Stromal cell of bone marrow (primary cell): ENCODE measurements around the gene TMEM18.
"Not testable (repeated sequence)": the region's sequence is repeated elsewhere in the genome, so short reads cannot be mapped to it uniquely, and the experiment has no call there.

Experiments
- DNase-seq: peaks from one replicate; pipeline ENCODE4 v3.0.0-alpha.2; 2012; ENCODE audit warnings: low read depth

The TMEM18 gene

DNA sequence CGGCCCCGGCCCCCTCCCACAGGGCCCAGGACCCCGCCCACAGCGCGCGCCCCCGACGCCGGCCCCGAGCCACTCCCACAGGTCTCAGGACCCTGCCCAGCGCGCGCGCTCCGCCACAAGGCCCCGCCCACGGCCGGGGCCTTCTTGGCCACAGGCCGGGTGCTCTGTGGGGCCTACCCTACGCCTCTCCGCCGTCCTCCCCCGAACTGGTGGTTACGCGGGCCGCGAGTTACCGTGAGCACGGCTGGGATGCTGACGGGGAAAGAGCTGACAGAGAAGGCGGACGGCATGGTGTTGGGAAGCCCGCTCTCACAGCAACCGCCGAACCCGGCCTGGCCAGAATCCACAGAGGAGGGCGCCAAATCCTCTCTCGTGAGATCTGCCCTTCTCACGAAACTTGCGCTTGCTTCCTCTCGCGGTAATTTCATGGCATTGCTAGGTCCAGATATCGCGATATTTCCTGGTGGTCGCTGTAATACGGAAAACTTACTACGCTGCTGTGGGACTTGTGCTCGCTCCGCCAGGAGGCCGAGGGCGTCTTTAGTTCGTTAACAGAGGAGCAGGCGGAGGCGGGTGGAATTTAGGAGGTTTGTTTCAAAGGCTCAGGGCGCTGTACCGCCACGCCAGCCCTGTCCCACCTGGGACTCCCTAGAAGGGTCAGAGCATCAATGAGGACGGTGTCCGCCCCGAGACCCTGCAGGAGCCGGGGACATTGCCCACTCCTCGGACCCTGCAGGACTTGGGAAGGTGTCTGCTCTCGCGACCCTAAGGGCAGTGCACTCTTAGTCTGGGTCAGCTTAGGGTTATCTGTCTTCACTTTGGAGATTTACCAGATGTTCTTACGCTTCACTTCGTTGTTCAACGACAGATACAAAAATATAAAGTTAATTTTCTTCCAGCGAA is at the start of gene TMEM18:
TSS of gene TMEM18 (minus strand) at position 351 of the 903 bp plus-strand sequence. CDS start at position 290, 61 bp downstream.
- peak; percentile 95 for DNase-seq

DNA sequence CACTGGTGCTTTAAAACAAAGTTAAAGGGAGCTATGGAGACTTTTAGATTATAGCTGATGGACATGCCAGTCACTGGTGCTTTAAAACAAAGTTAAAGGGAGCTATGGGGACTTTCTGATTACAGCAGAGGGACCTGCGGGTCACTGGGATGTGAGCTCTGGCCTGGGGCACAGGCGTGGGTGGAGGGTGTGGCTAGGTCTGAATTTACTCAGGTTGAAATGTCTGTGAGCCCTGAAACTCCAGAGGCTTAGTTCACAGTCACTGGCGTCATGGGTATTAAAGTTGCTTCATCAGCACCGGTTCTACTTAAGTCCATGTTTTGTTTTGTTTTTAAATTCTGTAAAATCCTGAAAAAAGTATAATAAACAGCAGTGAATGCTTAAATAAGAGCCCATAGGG is 49.0 kb upstream of the TMEM18 start:
- DNase-seq, result no peak

DNA sequence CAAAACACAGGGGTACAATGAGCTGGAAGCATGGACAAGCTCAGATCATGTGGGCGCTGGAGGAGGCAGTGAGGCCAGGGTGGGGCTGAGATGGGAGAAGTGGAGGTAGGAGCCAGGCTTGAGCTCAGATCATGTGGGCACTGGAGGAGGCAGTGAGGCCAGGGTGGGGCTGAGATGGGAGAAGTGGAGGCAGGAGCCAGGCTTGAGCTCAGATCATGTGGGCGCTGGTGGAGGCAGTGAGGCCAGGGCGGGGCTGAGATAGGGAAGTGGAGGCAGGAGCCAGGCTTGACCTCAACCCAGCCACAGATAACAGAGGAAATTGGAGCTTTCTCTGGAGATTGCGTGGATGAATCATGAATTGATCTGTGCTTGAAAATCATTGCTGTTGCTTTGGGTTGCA is 48.3 kb upstream of the TMEM18 start:
- DNase-seq, result no peak

DNA sequence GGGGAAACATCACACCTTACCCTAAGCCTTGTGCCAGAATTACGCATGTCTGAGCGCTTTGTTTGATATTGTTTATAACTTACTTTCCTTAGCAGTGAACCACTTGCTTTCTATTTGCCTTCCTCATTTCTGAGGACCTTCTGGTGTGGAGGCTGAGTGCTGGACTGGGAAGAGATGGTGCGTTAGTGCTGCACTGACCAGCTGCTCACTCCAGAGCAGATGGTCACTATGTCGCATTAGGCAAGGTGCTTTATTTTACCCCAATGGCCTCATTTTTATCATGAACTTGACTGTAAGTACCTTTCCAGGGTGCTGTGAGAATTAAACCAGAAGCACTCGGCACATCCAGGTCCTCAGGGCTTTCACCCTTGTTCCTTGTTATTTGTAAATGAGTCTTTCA is 46.6 kb upstream of the TMEM18 start:
- no peak for DNase-seq

DNA sequence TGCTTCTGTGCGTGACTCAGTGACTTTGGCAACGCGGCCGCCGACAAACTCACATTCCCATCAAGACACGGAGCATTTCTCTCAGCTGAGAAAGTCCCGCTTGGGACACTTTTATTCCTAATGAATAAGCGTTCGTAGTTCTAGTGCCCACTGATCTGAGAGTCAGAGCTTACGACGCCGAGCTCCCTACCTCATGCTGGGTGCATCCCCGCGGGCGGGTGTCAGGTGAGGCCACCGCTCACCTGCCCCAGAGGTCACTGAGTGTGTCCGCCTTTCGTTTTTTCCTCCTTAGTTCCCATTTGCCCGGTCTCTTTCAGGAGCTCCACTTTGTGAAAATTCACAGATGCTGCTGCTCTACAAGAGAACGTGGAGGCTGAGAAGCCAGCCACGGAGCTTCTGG is 43.6 kb upstream of the TMEM18 start:
- DNase-seq, result no peak

DNA sequence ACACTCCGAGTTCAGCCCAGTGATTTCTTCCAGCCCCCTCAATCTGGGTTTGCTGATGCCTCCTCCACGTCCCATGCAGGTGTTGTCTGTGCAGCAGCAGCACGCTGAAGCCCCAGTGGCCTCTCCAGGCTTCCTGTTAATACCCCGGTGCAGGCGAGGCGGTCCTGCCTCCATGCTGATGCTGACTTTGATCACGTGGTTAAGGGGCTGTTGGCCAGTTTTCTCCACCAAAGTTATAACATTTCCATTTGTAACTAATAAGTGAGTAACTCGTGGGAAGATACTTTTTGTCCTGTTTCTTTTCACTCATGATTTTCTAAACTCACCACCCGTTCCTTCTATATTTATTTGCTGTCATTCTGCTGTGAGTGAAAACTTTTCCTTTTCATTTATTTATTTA is 42.5 kb upstream of the TMEM18 start:
- DNase-seq, result no peak

DNA sequence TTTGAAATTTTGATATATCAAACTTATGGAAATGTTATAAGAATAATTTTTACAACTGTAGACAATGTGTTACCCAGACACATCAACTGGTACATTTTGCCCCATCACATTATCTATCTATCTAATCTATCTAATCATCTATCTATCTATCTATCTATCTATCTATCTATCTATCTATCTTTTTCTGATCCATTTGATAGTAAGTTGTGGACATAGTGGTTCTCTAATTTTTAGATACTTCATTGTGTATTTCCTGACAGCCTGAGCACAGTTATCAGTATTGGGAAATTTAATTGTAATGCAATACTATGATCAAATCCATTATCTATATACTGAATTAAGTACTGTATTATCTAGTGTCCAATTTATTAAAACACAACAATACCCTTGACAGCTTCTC is 42.0 kb upstream of the TMEM18 start:
- no peak for DNase-seq

DNA sequence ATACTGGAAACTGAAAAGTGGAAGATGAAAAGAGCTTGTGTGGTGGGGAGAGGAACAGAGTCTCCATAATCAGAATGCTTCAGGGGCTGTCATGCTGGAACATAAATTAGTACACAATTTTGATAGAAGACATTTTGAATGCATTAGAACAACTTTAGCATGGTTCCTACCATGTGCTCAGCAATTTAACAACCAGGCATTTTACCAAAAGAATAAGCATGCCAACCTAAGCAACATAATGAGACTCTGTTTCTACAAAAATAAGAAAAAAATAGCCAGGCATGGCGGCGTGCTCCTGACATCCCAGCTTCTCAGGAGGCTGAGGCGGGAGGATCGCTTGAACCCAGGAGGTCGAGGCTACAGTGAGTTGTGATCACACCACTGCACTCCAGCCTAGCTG is 40.5 kb upstream of the TMEM18 start:
- DNase-seq, result no peak

DNA sequence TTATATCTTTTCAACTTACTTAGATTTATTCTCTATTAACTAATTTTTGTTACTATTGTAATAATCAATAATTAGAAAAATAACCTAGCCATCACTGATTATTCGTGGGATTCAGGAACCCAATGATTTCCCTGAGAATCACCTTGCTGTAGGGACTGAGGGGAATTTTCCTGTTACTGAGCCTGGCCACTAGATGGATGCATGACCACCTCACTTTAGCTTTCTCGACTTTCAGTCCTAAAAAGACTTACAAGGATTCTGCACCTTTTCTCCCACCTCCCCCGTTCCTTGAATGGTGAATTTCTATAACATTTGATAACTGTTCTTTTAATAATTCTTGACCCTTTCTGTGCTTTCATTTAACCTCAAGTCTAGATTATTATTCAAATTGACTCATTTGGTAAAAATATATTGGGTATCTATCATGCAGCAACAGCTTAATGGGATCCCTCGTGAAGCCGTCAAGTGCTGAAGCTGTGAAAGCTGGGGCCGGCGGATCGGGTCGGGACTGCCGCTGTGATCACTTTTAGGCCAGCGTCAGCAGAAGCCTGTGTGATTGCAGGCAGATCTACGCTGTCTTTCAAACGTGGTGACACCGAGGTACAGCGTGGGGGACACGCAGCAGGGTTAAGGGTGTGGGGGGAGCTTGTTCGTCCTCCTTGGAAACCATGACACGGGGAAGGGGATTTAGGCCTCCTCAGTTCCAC is 38.8 kb upstream of the TMEM18 start:
- no peak for DNase-seq

DNA sequence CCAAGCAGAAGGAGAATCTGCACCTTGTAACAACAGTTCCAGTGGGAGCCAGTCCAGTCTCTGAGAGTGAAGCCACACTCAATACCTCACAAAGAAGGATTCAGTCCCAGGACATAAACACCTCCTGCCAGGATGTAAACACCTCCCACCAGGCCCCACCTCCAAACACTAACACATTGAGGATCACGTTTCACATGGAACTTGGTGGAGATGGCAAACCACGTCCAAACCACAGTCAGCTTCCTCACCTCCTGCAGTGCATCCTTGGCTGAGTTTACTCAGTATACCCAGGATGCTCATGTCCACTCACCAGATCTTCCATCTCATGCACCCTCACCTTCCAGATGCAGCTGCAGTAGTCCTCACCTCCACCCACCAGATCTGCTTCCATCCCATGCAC is 37.8 kb upstream of the TMEM18 start:
- no peak for DNase-seq

DNA sequence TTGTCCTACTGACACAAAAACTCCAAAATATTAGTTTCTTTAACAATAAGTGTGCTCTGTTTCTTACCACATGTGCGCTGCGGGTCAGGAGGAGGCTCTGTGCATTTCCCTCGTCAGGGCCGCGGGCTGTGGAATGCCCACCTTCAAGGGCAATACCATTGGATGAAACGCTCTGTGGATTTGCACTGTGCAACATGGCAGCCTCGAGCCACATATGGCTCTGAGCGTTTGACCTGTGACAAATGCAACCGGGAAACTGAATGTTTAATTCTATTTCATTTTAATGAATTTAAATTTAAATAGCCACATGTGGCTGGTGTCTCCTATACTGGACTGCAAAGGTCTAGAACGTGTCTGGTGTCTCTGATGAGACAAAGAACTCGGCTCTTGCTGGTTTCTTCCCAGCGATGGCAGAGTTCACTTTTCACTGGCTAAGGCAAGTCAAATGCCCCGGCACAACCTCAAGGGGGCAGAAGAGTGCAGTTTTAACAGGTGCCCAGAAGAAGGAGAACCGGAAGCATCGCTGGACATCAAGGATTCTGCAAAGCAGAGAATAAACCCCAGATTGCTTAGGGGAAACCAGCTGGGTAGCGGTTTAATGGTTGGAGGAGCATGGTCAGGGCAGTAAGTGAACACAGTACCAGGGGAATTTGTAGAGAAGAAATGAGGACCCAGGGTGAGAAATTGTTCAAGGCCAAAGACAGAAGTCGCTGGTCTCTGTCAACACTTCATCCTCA is 37.0 kb upstream of the TMEM18 start:
- peak; percentile 19 for DNase-seq

DNA sequence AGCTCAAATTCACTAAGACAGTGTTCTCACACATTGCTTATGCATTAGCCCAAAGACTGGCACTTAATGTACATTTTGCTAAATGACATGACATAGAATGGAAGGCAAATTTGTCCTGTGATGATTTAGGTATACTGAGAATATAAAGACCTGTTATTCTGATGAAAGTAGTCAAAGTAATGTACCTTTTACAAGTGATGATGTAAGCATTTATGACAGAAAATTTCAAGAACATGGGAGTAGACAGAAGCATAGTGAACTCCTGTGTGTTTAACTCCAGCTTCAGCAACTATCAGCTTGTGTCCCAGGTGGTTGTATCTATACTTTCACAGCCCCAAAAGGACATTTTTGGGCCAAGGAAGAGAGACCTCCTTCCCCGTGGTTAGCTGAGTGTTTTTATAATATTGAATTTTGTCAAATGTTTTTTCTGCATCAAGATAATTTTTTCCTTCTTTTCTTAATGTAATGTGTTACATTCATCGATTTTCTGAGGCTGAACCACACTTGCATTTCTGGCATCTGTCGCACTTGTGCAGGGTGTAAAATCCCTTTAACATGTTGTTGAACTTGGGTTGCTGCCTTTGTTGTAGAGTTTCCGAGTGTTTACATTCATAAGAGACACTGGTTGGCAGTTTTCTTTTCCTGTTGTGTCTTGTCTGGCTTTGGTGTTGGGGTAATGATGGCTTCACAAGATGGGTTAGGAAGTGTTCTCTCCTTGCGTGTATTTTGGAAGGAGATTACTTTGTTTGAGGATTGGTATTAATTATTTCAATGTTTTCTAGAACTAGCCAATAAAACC is 33.9 kb upstream of the TMEM18 start:
- DNase-seq, result no peak

DNA sequence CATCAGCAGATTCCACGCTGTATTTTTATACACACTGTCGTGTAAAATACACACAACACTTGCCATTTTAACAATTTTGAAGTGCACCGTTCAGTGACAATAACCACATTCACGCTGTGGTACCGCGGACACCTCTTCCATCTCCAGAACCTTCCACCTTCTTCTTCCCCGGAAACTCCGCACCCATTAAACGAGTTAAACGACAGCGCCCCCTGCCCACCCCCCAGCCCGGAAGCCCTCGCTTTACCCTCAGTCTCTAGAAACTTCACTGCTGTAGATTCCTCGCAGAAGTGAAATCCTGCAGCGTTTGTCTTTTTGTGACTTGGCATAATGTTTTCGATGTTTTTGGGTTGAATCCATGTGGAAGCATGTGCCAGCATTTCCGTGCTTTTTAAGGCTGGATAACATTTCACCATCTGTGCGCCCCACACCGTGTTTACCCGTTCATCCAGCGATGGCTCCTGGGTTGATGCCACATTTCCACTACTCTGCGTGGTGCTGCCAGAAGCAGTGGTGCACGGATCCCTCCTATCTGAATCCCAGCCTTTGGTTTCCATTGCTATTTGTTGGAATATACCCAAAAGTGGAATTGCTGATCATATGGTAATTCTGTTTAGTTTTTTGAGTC is 32.0 kb upstream of the TMEM18 start:
- no peak for DNase-seq

DNA sequence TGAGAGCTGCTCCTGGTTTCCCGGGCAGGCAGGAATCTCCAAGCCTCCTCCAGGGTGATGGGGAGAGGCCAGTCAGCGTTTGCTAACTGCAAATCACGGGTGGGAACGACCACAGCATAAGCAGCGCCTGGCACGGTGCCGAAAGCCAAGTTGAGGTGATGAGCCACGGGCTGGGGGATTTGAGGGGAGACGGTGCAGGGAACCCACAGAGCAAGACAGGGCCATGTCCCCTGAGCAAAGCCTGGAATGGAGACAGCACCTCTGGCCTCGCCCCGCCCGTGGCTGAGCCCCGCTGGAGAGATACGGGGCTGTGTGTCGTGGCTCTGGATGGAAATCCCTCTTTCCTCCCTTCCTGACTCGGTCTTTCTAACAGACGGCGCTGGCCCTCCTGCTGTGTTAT is 31.5 kb upstream of the TMEM18 start:
- no peak for DNase-seq

DNA sequence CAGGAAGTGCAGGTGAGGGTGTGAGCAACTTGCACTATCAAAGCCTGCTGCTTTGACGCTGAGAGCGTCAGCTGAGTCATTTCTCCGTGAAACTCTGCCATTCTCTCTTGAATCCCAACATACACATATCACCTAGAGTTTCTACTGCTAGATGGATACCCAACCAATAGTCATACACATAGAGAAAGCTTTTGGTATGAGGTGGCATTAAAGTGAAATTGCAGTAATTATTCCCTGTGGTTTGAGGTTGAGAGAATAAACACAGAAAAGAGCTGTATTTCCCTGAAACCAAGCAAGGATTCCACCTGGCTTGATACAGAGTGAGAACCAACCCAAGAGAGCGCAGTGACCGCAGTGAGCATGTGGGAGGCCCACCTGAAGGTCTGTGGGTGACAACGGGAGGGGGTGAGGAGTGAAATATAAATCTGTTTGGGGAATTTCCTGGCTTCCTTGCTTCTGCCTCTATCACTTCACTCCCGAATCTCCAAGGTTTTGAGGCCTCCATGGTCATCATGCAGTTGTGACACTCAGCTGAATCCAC is 28.8 kb upstream of the TMEM18 start:
- no peak for DNase-seq

DNA sequence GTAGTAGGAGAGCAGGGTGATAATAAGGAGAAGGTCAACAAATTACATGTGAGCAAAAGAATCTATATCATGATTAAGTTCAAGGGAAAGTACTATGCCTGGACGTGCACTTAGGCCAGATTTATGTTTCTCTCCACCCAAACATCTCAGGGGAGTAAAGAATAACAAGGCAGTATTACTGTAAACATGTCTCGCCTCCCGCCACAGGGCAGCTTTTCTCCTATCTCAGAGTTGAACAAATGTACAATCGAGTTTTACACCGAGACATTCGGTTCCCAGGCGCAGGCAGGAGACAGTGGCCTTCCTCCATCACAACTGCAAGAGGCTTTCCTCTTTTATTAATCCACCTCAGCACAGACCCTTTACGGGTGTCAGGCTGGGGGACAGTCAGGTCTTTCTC is 25.6 kb upstream of the TMEM18 start:
- DNase-seq, result not testable (repeated sequence)

DNA sequence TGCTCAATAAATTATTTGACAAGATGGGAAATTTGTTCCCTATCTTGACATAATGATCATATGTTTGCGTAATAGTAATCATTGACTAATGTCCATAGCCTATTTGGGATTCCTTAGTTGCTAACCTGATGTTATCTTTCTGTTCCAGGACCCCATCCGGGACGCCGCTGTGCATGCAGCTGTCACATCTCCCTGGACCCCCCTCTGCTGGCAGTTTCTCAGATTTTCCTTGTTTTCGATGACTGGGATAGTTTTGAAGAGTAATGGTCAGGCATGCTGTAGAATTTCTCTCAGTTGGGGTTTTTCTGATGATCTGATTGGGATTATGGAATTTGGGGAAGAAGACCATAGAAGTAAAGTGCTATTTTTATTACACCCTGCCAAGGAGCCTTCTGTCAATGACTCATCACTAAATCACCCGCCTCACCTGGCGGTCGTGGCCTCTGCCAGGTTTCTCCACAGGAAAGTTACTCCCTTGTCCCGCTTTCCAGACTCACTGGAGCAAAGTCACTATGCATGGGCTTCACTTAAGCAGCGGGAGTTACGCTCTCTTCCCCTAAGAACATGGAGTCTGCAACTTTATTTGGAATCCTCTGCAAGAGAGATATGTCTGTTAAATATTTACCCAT is 19.9 kb upstream of the TMEM18 start:
- no peak for DNase-seq

DNA sequence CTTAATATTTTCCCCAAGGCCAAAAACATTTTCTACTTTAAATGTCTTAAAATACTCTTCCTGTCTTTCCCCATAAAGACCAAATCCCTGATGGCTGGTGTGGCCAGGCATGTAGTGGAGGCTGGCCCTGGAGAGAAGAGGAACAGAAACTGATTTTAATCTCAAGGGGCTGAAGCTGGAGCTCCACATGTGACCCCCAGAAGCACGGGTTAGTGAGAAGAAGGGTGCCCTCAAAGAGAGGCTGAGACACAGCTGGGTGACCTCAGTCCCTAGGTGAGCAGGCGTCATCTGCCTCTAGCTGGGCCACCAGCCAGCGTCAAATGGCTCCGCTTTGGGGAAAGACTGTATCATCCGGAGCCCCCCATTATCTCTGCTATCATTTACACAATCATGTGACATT is 19.3 kb upstream of the TMEM18 start:
- DNase-seq, result no peak

DNA sequence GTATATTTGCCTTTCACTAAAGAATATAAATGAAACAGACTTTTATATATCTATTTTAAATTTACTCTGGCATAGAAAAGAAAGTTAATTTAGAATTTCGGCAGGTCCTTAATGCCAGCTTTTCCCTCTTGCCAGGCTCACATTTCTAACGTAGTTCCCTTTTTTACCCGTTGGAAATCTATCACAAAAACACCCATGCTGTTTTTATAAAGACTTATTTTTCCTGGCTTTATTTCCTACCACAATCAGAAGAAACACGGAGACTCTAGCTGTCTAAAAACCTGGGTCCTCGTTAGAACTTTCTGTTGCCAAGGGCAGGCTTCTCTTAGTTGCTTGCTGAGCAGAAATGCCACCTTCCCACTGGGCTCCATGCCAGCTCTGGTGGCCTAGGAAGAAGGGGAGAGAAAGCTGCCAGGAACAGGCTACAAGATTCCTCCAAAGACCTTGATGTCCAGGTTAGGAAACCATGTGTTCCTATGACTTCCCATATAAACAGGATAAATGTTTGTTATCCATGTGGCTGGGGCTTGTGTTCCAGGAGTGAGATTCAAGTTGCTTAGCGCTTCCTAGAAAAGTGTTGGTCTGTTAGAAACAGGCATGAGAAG is 17.8 kb upstream of the TMEM18 start:
- no peak for DNase-seq

DNA sequence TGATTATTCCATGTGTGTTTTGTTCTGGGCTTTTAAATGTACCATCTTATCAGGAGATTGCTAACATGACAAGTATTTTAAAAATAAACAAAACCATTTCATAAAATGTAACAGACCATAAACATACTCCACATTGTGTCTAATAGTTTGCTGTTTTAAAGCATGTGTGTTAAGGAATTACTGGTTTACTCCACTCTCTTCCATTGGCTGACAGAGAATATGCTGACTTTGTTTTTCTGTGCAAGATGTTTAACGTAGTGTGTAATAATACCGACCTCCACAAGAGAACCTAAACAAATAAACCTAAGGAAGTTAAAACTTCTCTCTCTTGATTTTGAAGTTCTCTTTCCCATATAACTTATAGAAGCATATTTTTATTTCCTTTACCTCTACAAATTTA is 17.0 kb upstream of the TMEM18 start:
- no peak for DNase-seq
